GM12878 (cell line): ENCODE results near the gene ZNF532. TPM values are rescaled to one million over a fixed set of nuclear protein-coding genes. Genes with fewer than 3 reads are reported as not detected.
A peak's percentile ranks its signal among the peaks of the same experiment; 100 is the strongest.

ENCODE experiments used
- ATAC-seq: fragments of 200-7000 bp; cut with Tn5 transposase; 3 replicates; pipeline ENCODE4 v1.9.1; 2020; ENCODE audit warnings: mild to moderate bottlenecking, moderate library complexity
- BruUV-seq: library from RNA; stranded (reverse); fragments of 400-500 nt; replicated peaks from 2 replicates; lab custom pipeline; 2021; lab: Mats Ljungman, UMichigan
- CTCF ChIA-PET: fragments of 300-600 bp; sonication (Branson Sonifier 250); formaldehyde crosslinking; extraction: SDS; loops from one replicate; lab custom pipeline; 2021; ENCODE audit warnings: inconsistent platforms; lab: Yijun Ruan, JAX
- POLR2A ChIA-PET: fragments of 350-600 bp; formaldehyde crosslinking; extraction: SDS; loops from one replicate; lab custom pipeline; 2021; ENCODE audit warnings: inconsistent platforms; lab: Charles Lee
- RAD21 ChIA-PET: fragments of 300-600 bp; sonication (Branson Sonifier 250); formaldehyde crosslinking; loops from one replicate; lab custom pipeline; 2023; ENCODE audit warnings: antibody characterized with exemption; ENCODE audit not compliant: unreplicated experiment; lab: Charles Lee
- SMC1A ChIA-PET: fragments of 300-600 bp; sonication (Branson Sonifier 250); formaldehyde crosslinking; loops from one replicate; lab custom pipeline; 2023; ENCODE audit not compliant: unreplicated experiment, uncharacterized antibody; lab: Charles Lee
- DNase-seq: peaks from one replicate; pipeline ENCODE4 v3.0.0-alpha.2; 2011; ENCODE audit warnings: low read depth, low spot score
- FAIRE-seq: peaks from 3 replicates; lab custom pipeline; 2011; peaks lifted over from hg19 to GRCh38; lab: Jason Lieb, UNC
- H2AFZ ChIP-seq: 2 replicates; pipeline ENCODE4 v1.6.0; 2011; ENCODE audit warnings: low read depth, low read length, control low read depth; ENCODE audit not compliant: control insufficient read depth
- H3K27ac ChIP-seq: 2 replicates; pipeline ENCODE4 v1.5.1; 2011; ENCODE audit warnings: control low read depth; ENCODE audit not compliant: control insufficient read depth, insufficient read depth
- H3K27me3 ChIP-seq, 2 experiments: replicated peaks in 1 of 2; 2 replicates each; pipeline versions ENCODE4 v1.6.0 to v1.6.1; 2011; ENCODE audit warnings: low read length in 1 of 2; ENCODE audit not compliant: control insufficient read depth in 2 of 2, insufficient read depth in 2 of 2
- H3K36me3 ChIP-seq, 2 experiments: 2 replicates each; pipeline ENCODE4 v1.5.1; 2011; ENCODE audit warnings: low read length in 1 of 2; ENCODE audit not compliant: control insufficient read depth in 2 of 2, insufficient read depth in 2 of 2
- H3K4me1 ChIP-seq: 2 replicates; pipeline ENCODE4 v1.6.1; 2011; ENCODE audit warnings: mild to moderate bottlenecking, low read length, moderate library complexity, mixed read lengths; ENCODE audit not compliant: control insufficient read depth, insufficient read depth
- H3K4me2 ChIP-seq: 2 replicates; pipeline ENCODE4 v1.6.0; 2011; ENCODE audit warnings: control low read depth; ENCODE audit not compliant: control insufficient read depth, insufficient read depth
- H3K4me3 ChIP-seq: fragments of 200-600 bp; sonication (generic); 2 replicates; pipeline ENCODE4 v1.5.1; 2016
- H3K79me2 ChIP-seq: 2 replicates; pipeline ENCODE4 v1.6.0; 2011; ENCODE audit warnings: low read length; ENCODE audit not compliant: control insufficient read depth, insufficient read depth
- H3K9ac ChIP-seq: 2 replicates; pipeline ENCODE4 v1.8.0; 2011; ENCODE audit warnings: low read length, control low read depth, mixed read lengths; ENCODE audit not compliant: control insufficient read depth, insufficient read depth
- H3K9me3 ChIP-seq: replicated peaks from 3 replicates; pipeline ENCODE4 v1.5.1; 2011; ENCODE audit warnings: mild to moderate bottlenecking, low read length; ENCODE audit not compliant: control insufficient read depth, insufficient read depth
- H4K20me1 ChIP-seq: 2 replicates; pipeline ENCODE4 v1.6.0; 2011; ENCODE audit not compliant: control insufficient read depth, insufficient read depth
- BACH1 ChIP-seq: fragments of 450-650 bp; IDR thresholded peaks from 2 replicates; pipeline ENCODE4 v1.6.1; 2017; ENCODE audit warnings: mild to moderate bottlenecking, borderline replicate concordance
- BMI1 ChIP-seq: fragments of 450-650 bp; IDR thresholded peaks from 2 replicates; pipeline ENCODE4 v1.6.1; 2016; ENCODE audit warnings: mild to moderate bottlenecking, moderate library complexity, borderline replicate concordance
- DPF2 ChIP-seq: fragments of 450-650 bp; IDR thresholded peaks from 2 replicates; pipeline ENCODE4 v1.6.1; 2017; ENCODE audit warnings: mild to moderate bottlenecking
- E2F8 ChIP-seq: fragments of 450-650 bp; IDR thresholded peaks from 2 replicates; pipeline ENCODE4 v1.6.1; 2018; ENCODE audit warnings: mild to moderate bottlenecking, low read depth, moderate library complexity; ENCODE audit not compliant: partially characterized antibody
- FOS ChIP-seq: IDR thresholded peaks from 3 replicates; pipeline ENCODE4 v1.6.1; 2011; ENCODE audit warnings: borderline replicate concordance; ENCODE audit not compliant: insufficient read length; ENCODE audit errors: extremely low read depth
- IRF4 ChIP-seq: IDR thresholded peaks from 2 replicates; pipeline ENCODE4 v1.6.1; 2011; ENCODE audit warnings: low read depth, low read length
- JUNB ChIP-seq: IDR thresholded peaks from 2 replicates; pipeline ENCODE4 v1.6.1; 2016; ENCODE audit warnings: antibody characterized with exemption, mild to moderate bottlenecking
- JUND ChIP-seq: IDR thresholded peaks from 2 replicates; pipeline ENCODE4 v1.6.1; 2012; ENCODE audit warnings: low read depth, mild to moderate bottlenecking, low read length, improper control_type of control experiment, moderate library complexity
- KLF5 ChIP-seq: fragments of 450-650 bp; IDR thresholded peaks from 2 replicates; pipeline ENCODE4 v1.6.1; 2014; ENCODE audit warnings: mild to moderate bottlenecking; ENCODE audit not compliant: partially characterized antibody
- NR2C1 ChIP-seq: fragments of 450-650 bp; IDR thresholded peaks from 2 replicates; pipeline ENCODE4 v1.6.1; 2017; ENCODE audit warnings: antibody characterized with exemption, mild to moderate bottlenecking, moderate library complexity
- RELA ChIP-seq: fragments of 450-650 bp; IDR thresholded peaks from 2 replicates; pipeline ENCODE4 v1.8.0; 2014; ENCODE audit warnings: borderline replicate concordance; ENCODE audit not compliant: partially characterized antibody
- SUZ12 ChIP-seq: fragments of 200-600 bp; sonication (generic); IDR thresholded peaks from one replicate; pipeline ENCODE4 v1.6.1; 2018; ENCODE audit warnings: antibody characterized with exemption, mild to moderate bottlenecking; ENCODE audit not compliant: unreplicated experiment
- TBL1XR1 ChIP-seq: IDR thresholded peaks from 2 replicates; pipeline ENCODE4 v1.6.1; 2012; ENCODE audit warnings: low read depth, low read length, improper control_type of control experiment
- TCF12 ChIP-seq: IDR thresholded peaks from 2 replicates; pipeline ENCODE4 v1.6.1; 2011; ENCODE audit warnings: low read depth, mild to moderate bottlenecking, low read length
- YY1 ChIP-seq: IDR thresholded peaks from 2 replicates; pipeline ENCODE4 v1.6.1; 2011; ENCODE audit warnings: low read depth, mild to moderate bottlenecking, low read length
- ZBED1 ChIP-seq: IDR thresholded peaks from 2 replicates; pipeline ENCODE4 v1.6.1; 2016; ENCODE audit warnings: borderline replicate concordance
- ZBTB11 ChIP-seq: fragments of 450-650 bp; formaldehyde crosslinking; IDR thresholded peaks from 2 replicates; pipeline ENCODE4 v1.5.0; 2022; ENCODE audit warnings: mild to moderate bottlenecking, missing genetic modification characterization
- WGBS: methylation state at CpG from one replicate; pipeline ENCODE4 v1.1.6; 2016; ENCODE audit warnings: low lambda C conversion rate; ENCODE audit not compliant: insufficient replicate concordance, insufficient coverage; ENCODE audit errors: missing lambda C conversion rate; 5-methylcytosine and 5-hydroxymethylcytosine counted together
- in situ Hi-C: fragments of 300-500 bp; cut with MboI; formaldehyde crosslinking; loops from 9 replicates; pipeline ENCODE4 v1.14.3; 2018; ENCODE audit warnings: mixed read lengths
- intact Hi-C: fragments of 100-400 bp; cut with micrococcal nuclease; formaldehyde crosslinking; loops from one replicate; pipeline ENCODE4 v1.14.2; 2022; ENCODE audit not compliant: unreplicated experiment
- polyA plus RNA-seq, 11 experiments: library from polyadenylated mRNA; depleted of rRNA in 4 of 11; unstranded in 6 of 11; stranded (reverse) in 5 of 11; fragments of >200 nt; fragmentation: Nextera tagmentation in 4 of 11; fragmentation: Illumina TruSeq in 1 of 11; extraction: Ambion mirVana in 4 of 11; extraction: Trizol in 1 of 11; gene quantifications; 1 replicate in 1 of 11; 2 replicates in 10 of 11; pipeline versions ENCODE4 v1.2.1 to v1.2.3, GENCODE V29; 2011 to 2016; ENCODE audit warnings: inconsistent platforms in 2 of 11, missing spikeins in 2 of 11, low read depth in 1 of 11
- total RNA-seq, 4 experiments: library from RNA; depleted of rRNA in 3 of 4; stranded (reverse); fragments of >200 nt in 3 of 4; fragmentation: Illumina TruSeq in 1 of 4; extraction: Trizol in 1 of 4; gene quantifications; 2 replicates each; pipeline versions ENCODE4 v1.2.1 to v1.2.3, GENCODE V29; 2013 to 2021

The ZNF532 gene
- total and polyA plus RNA-seq, 10 of the 15 experiments (the other 5 are each of a cell fraction or from before 2014, with no cell fraction given): 0.44 to 3.4 (median 1.4) TPM

- TF ChIP-seq JUND (no peak), BACH1 (peak; percentile 24; the same call in 1 of the 2 replicates), YY1 (0 out of 2 replicates have a peak, but pooled peaks have one; percentile 34), SUZ12 (no peak), NR2C1 (no peak), RELA (no peak), DPF2 (peak; percentile 60; the same call in 1 of the 2 replicates), TBL1XR1 (no peak), ZBED1 (no peak), E2F8 (no peak)
Measured at GRCh38 chr18:58998401-58999203, 133.9 kb downstream of the ZNF532 start (continued).

- H3K4me2 ChIP-seq: no peak overlapping the region
- H3K4me3 ChIP-seq: no peak overlapping the region
- no peaks in the 10 kb centered on the region for H3K79me2 ChIP-seq
- H2AFZ ChIP-seq: no peak overlapping the region
- H3K27ac ChIP-seq: no peak overlapping the region
- SMC1A ChIA-PET: interaction anchor here (0.7 kb wide), 1 partner anchor 18 kb away, joined by 3 read pairs; no protein-coding TSS in a partner anchor
- H3K27me3 ChIP-seq: no peaks in the 10 kb centered on the region
- BruUV-seq: no TSS peak
- no peaks in the 10 kb centered on the region for H3K9me3 ChIP-seq
- no peak for DNase-seq
- no peak for ATAC-seq
- no peaks in the 10 kb centered on the region for H3K4me1 ChIP-seq
- RAD21 ChIA-PET: no interaction called here
- H4K20me1 ChIP-seq: no peaks in the 10 kb centered on the region
- POLR2A ChIA-PET: no interaction called here
- CTCF ChIA-PET: no interaction called here
- H3K9ac ChIP-seq: no peak overlapping the region
- FAIRE-seq: no peak
- 85% methylated on average over 3 of the region's 3 CpGs for WGBS
- in situ Hi-C loops: no loop called here
- no peaks in the 10 kb centered on the region for H3K36me3 ChIP-seq
- intact Hi-C loops: no loop called here
- TF ChIP-seq IRF4 (no peak), BMI1 (no peak), KLF5 (no peak), JUNB (no peak), TCF12 (no peak), FOS (no peak), ZBTB11 (CRISPR knock-in tag) (no peak)
Measured at GRCh38 chr18:59001166-59001565, 136.5 kb downstream of the ZNF532 start.
